ENCODE measurements around the gene RIN1. TPM values are rescaled to one million over a fixed set of nuclear protein-coding genes. Genes with fewer than 3 reads are reported as not detected.

Gene RIN1
- total RNA-seq, 2 donors from 2014 or later = 0.99 to 11.4 TPM

GRCh38 chr11:66333896-66334604, 2.2 kb downstream of the RIN1 start:
- TF ChIP-seq, protein P1, sequence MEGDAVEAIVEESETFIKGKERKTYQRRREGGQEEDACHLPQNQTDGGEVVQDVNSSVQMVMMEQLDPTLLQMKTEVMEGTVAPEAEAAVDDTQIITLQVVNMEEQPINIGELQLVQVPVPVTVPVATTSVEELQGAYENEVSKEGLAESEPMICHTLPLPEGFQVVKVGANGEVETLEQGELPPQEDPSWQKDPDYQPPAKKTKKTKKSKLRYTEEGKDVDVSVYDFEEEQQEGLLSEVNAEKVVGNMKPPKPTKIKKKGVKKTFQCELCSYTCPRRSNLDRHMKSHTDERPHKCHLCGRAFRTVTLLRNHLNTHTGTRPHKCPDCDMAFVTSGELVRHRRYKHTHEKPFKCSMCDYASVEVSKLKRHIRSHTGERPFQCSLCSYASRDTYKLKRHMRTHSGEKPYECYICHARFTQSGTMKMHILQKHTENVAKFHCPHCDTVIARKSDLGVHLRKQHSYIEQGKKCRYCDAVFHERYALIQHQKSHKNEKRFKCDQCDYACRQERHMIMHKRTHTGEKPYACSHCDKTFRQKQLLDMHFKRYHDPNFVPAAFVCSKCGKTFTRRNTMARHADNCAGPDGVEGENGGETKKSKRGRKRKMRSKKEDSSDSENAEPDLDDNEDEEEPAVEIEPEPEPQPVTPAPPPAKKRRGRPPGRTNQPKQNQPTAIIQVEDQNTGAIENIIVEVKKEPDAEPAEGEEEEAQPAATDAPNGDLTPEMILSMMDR (IDR thresholded peaks at IDR 0.05) = no peak
- no peak for TF ChIP-seq POLR2A (IDR thresholded peaks at IDR 0.05)
- 84 to 96% methylated on average over 9 to 27 of the region's 29 CpGs for WGBS, 2 donors
- intact Hi-C loops (cut with DNase I) = no loop called here
- Histone ChIP-seq H3K36me3 (replicated peaks in 1 of 2; ENCODE audit: insufficient read depth in 1 of 2, low read depth in 2 of 2) (peaks cover 0 to 2% of the 10 kb centered on the region in 2 donors), H3K4me3 (no peak overlapping the region), H3K27me3 (no peaks in the 10 kb centered on the region), H3K9me3 (no peaks in the 10 kb centered on the region), H3K4me1 (peaks cover 30% of the 10 kb centered on the region), H3K27ac (no peak overlapping the region)
- ATAC-seq = no peak
- DNase-seq = no peak

DNA sequence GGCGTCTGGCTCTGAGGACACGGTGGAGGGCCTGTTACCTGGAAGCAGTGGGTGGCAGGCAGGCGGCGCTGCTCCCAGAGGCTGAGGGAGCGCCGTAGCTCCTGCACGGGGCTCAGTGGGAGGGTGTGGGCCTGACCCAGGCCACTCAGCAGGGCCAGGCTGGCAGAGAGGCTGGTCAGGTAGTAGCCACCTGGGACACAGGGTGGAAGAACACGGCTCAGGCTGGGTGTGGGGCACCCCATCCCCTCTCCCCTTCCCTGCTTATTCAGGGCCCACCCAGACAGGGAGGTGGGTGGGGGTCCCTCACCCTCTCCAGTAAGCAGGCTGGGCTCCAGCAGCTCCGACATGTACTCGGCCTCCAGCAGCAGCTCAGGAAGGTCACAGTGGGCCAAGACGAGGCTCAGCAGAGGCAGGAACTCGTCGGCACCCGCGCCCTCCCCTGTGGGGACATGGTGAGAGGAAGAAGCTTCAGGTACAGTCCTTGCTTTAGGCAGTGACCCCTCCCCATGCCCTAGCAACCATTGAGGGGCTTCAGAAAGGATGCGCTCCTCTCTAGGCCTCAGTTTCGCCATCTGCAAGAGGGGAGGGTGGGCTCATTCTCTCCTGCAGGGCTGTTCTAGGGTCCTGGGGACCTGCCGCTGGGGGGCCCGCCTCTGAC, 2.9 kb downstream of the RIN1 start:
- Histone ChIP-seq H3K9me3 (no peaks in the 10 kb centered on the region), H3K36me3 (replicated peaks in 1 of 2; ENCODE audit: insufficient read depth in 1 of 2, low read depth in 2 of 2) (no peaks in the 10 kb centered on the region), H3K4me1 (peaks cover 35% of the 10 kb centered on the region), H3K4me3 (no peak overlapping the region), H3K27me3 (no peaks in the 10 kb centered on the region), H3K27ac (no peak overlapping the region)
- intact Hi-C loops (cut with DNase I) = no loop called here
- ATAC-seq (no peak), DNase-seq (no peak)
- TF ChIP-seq POLR2A (IDR thresholded peaks at IDR 0.05) = no peak
- TF ChIP-seq, protein P1 (IDR thresholded peaks at IDR 0.05) = no peak
- WGBS, 2 donors = 90 to 97% methylated on average over 9 to 18 of the region's 19 CpGs

GRCh38 chr11:66332371-66333219, 3.6 kb downstream of the RIN1 start:
- Histone ChIP-seq H3K36me3 (replicated peaks in 1 of 2; ENCODE audit: insufficient read depth in 1 of 2, low read depth in 2 of 2) (no peaks in the 10 kb centered on the region), H3K27ac (no peak overlapping the region), H3K4me3 (no peak overlapping the region), H3K27me3 (no peaks in the 10 kb centered on the region), H3K4me1 (peaks cover 40% of the 10 kb centered on the region), H3K9me3 (no peaks in the 10 kb centered on the region)
- no peak for TF ChIP-seq POLR2A (IDR thresholded peaks at IDR 0.05)
- TF ChIP-seq, protein P1 (IDR thresholded peaks at IDR 0.05) = no peak
- 77 to 88% methylated on average over 7 to 18 of the region's 18 CpGs for WGBS, 2 donors
- intact Hi-C loops (cut with DNase I) = no loop called here
- no peak for ATAC-seq
- DNase-seq = no peak

DNA sequence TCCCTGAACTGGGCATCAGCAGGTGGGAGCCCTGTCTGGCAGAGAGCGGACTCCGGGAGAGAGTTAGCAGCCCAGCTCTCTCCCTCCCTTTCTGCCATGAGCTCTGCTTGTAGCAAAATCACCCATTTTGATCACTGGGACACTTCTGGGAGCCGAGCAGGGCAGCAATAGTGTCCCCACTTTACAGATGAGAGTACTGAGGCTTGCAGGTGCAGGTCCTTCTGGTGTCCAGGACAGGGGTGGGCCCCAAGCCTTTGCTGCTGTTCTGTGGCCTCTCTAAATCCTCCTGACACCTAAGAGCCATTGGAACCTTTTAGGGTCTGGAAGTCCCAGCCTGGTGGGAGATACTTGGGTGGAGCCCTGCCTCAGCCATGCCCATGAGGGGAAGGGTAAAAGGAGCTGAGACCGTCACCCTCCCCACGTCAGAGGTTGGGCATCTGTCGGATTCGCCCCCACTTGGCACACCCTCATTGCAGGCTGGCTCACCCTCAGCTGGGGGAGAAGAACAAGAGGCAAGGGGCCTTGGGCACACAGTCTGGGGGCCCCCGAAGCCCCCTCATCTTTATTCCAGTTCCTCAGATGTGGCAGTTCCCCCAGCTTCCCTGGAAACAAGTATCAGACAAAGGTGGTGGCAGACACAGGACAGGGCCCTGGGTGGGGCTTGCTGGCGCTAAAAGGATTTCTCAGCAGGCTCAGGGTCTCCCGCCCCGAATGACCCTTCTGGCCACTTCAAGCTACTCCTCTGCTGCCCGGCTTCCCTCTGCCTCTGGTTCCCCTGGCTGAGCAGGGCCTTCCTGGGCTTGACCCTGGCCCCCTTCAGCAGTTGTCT, 4.5 kb downstream of the RIN1 start:
- Histone ChIP-seq H3K27ac (no peak overlapping the region), H3K4me1 (peaks cover 32% of the 10 kb centered on the region), H3K27me3 (no peaks in the 10 kb centered on the region), H3K36me3 (replicated peaks in 1 of 2; ENCODE audit: insufficient read depth in 1 of 2, low read depth in 2 of 2) (no peaks in the 10 kb centered on the region), H3K9me3 (no peaks in the 10 kb centered on the region), H3K4me3 (no peak overlapping the region)
- 90 to 91% methylated on average over 5 to 12 of the region's 12 CpGs for WGBS, 2 donors
- no peak for ATAC-seq
- intact Hi-C loops (cut with DNase I) = no loop called here
- no peak for DNase-seq
- no peak for TF ChIP-seq POLR2A (IDR thresholded peaks at IDR 0.05)
- TF ChIP-seq, protein P1 (IDR thresholded peaks at IDR 0.05) = no peak
